ENCODE measurements around the gene NMNAT1. TPM values are rescaled to one million over a fixed set of nuclear protein-coding genes. Genes with fewer than 3 reads are reported as not detected.

Gene NMNAT1
- 10 to 100 TPM; 19.0 to 21.8 (median 20.6) TPM for total RNA-seq
- long read RNA-seq, donor 1, partial matches to known transcripts: 0 of 9 reads
- long read RNA-seq, donor 1, other reads (novel, unspliced or antisense): 5 of 9 reads
- long read RNA-seq, donor 2, transcript NMNAT1-201 (5 exons, 3,781 nt): major isoform, 10 of 18 reads
- long read RNA-seq, donor 2, partial matches to known transcripts: 1 of 18 reads
- long read RNA-seq, donor 2, other reads (novel, unspliced or antisense): 6 of 18 reads

GRCh38 chr1:9942939-9943788, at the start of gene NMNAT1, which contains the start of gene LZIC:
NMNAT1 (plus strand) TSS chr1:9943475; CDS start chr1:9972074, 28,599 bp downstream.
LZIC (minus strand) TSS chr1:9943391; CDS start chr1:9936619, 6,772 bp downstream.
- Histone ChIP-seq H3K4me1 (ENCODE audit: low read depth) (peaks cover 8% of the 10 kb centered on the region), H3K4me3 (peak within 1 kb of the TSS; percentile 49), H3K36me3 (ENCODE audit: low read depth) (no peaks in the 10 kb centered on the region), H3K9me3 (no peaks in the 10 kb centered on the region)
- ATAC-seq (peak; percentile 99), DNase-seq (peak; percentile 95 to 96 (median 95))
- no peak for TF ChIP-seq CTCF (IDR thresholded peaks at IDR 0.05)
- intact Hi-C loops (cut with DNase I, micrococcal nuclease): loop anchor here in 1 of 2 donors (10.0 kb wide), 1 partner anchor 68 kb away; no protein-coding TSS in a partner anchor

- H3K9me3 ChIP-seq: no peaks in the 10 kb centered on the region
- no peak for TF ChIP-seq CTCF (IDR thresholded peaks at IDR 0.05)
- H3K4me3 ChIP-seq: no peak overlapping the region
- ATAC-seq (no peak), DNase-seq (peak in 1 of 3 donors; percentile 13)
- H3K4me1 ChIP-seq (ENCODE audit: low read depth): no peaks in the 10 kb centered on the region
- intact Hi-C loops (cut with DNase I, micrococcal nuclease): no loop called here
- no peaks in the 10 kb centered on the region for H3K36me3 ChIP-seq (ENCODE audit: low read depth)
These were observed 49.2 kb upstream of the NMNAT1 start for GRCh38 chr1:9894115-9894514.

GRCh38 chr1:9900142-9901043, 42.9 kb upstream of the NMNAT1 start:
- intact Hi-C loops (cut with DNase I, micrococcal nuclease): no loop called here
- Histone ChIP-seq H3K36me3 (ENCODE audit: low read depth) (no peaks in the 10 kb centered on the region), H3K4me3 (no peak overlapping the region), H3K4me1 (ENCODE audit: low read depth) (peaks cover 21% of the 10 kb centered on the region), H3K9me3 (no peaks in the 10 kb centered on the region)
- ATAC-seq (peak; percentile 98), DNase-seq (peak; percentile 70 to 83 (median 79))
- TF ChIP-seq CTCF (IDR thresholded peaks at IDR 0.05): no peak

- Histone ChIP-seq H3K36me3 (ENCODE audit: low read depth) (no peaks in the 10 kb centered on the region), H3K4me3 (no peak overlapping the region), H3K9me3 (no peaks in the 10 kb centered on the region), H3K4me1 (ENCODE audit: low read depth) (peaks cover 21% of the 10 kb centered on the region)
- TF ChIP-seq CTCF (IDR thresholded peaks at IDR 0.05): no peak
- DNase-seq: peak in 2 of 3 donors; percentile 42 to 52
- ATAC-seq: peak; percentile 59
- intact Hi-C loops (cut with DNase I, micrococcal nuclease): no loop called here
These were observed 41.9 kb upstream of the NMNAT1 start for GRCh38 chr1:9901148-9902059.

Data from mucosa of descending colon (tissue), 3 donors.